Measurements from ENCODE around the gene ITGAV.
"Not testable (repeated sequence)": the region's sequence is repeated elsewhere in the genome, so short reads cannot be mapped to it uniquely, and the experiment has no call there.

ITGAV gene

DNA sequence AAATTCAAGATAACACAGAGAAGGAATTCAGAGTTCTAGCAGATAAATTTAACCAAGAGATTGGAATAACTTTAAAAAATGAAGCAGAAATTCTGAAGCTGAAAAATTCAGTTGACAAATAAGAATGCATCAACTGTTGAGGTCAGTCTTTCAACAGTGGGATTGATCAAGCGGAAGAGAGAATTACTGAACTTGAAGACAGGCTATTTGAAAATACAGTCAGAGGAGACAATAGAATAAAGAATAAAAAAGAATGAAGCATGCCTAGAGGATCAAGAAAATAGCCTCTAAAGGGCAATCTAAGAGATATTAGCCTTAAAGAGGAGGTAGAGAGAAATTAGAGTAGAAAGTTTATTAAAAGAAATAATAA is 27.7 kb upstream of the ITGAV start:
- POLR2A ChIA-PET = no interaction called here

DNA sequence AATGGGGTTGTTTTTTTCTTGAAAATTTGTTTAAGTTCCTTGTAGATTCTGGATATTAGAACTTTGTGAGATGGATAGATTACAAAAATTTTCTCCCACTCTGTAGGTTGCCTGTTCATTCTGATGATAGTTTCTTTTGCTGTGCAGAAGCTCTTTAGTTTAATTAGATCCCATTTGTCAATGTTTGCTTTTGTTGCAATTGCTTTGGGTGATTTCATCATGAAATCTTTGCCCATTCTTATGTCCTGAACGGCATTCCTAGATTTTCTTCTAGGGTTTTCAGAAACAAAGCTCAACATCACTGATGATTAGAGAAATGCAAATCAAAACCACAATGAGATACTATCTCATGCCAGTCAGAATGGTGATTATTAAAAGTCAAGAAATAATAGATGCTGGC is 21.3 kb upstream of the ITGAV start:
- TF ChIP-seq, protein P1, sequence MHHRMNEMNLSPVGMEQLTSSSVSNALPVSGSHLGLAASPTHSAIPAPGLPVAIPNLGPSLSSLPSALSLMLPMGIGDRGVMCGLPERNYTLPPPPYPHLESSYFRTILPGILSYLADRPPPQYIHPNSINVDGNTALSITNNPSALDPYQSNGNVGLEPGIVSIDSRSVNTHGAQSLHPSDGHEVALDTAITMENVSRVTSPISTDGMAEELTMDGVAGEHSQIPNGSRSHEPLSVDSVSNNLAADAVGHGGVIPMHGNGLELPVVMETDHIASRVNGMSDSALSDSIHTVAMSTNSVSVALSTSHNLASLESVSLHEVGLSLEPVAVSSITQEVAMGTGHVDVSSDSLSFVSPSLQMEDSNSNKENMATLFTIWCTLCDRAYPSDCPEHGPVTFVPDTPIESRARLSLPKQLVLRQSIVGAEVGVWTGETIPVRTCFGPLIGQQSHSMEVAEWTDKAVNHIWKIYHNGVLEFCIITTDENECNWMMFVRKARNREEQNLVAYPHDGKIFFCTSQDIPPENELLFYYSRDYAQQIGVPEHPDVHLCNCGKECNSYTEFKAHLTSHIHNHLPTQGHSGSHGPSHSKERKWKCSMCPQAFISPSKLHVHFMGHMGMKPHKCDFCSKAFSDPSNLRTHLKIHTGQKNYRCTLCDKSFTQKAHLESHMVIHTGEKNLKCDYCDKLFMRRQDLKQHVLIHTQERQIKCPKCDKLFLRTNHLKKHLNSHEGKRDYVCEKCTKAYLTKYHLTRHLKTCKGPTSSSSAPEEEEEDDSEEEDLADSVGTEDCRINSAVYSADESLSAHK (tag by site-specific recombination; IDR thresholded peaks at IDR 0.05) = peak; percentile 62
- H3K4me1 ChIP-seq (ENCODE audit: control insufficient read depth, insufficient read depth, low read length); POLR2A ChIA-PET; H3K4me3 ChIP-seq (ENCODE audit: low read depth, low read length); H3K27ac ChIP-seq (ENCODE audit: extremely low read depth, low read depth, low read length); H3K36me3 ChIP-seq (ENCODE audit: control insufficient read depth in 2 of 2, insufficient read depth in 1 of 2, low read length in 2 of 2); H3K9me3 ChIP-seq (ENCODE audit: control insufficient read depth, insufficient read depth, low read depth, low read length): not testable (repeated sequence)
- CTCF ChIA-PET = interaction anchor here (1.1 kb wide), 1 partner anchor 21 kb away, joined by 3 read pairs; the partner anchor contains the start of gene ITGAV

More for the DNA sequence above, 27.7 kb upstream of the ITGAV start:
- Histone ChIP-seq H3K36me3 (ENCODE audit: control insufficient read depth in 2 of 2, insufficient read depth in 1 of 2, low read length in 2 of 2) (no peaks in the 10 kb centered on the region), H3K4me3 (ENCODE audit: low read depth, low read length) (no peak overlapping the region), H3K4me1 (ENCODE audit: control insufficient read depth, insufficient read depth, low read length) (no peaks in the 10 kb centered on the region), H3K9me3 (ENCODE audit: control insufficient read depth, insufficient read depth, low read depth, low read length) (no peaks in the 10 kb centered on the region), H3K27ac (ENCODE audit: extremely low read depth, low read depth, low read length) (no peak overlapping the region)
- TF ChIP-seq ZNF473 (tag by site-specific recombination; IDR thresholded peaks at IDR 0.05) (no peak), TCF7L2 (IDR thresholded peaks at IDR 0.05; ENCODE audit: borderline replicate concordance, low read depth, low read length) (no peak), ZNF19 (tag by site-specific recombination; IDR thresholded peaks at IDR 0.05; ENCODE audit: low read depth) (no peak), SETDB1 (IDR thresholded peaks at IDR 0.05; ENCODE audit: insufficient read length, low read length) (peak; percentile 66), ZFHX2 (tag by site-specific recombination; conservative IDR thresholded peaks at IDR 0.05) (no peak)
- CTCF ChIA-PET = no interaction called here

DNA sequence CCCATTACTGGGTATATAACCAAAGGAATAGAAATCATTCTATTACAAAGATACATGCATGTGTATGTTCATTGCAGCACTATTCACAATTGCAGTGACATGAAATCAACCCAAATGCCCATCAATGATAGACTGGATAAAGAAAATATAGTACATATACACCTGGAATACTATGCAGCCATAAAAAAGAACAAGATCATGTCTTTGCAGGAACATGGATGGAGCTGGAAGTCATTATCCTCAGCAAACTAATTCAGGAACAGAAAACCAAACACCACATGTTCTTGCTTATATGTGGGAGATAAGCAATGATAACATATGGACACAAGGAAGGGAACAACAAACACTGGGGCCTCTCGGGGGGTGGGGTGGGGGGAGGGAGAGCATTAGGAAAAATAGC is 20.7 kb upstream of the ITGAV start:
- not testable (repeated sequence) for H3K36me3 ChIP-seq (ENCODE audit: control insufficient read depth in 2 of 2, insufficient read depth in 1 of 2, low read length in 2 of 2); H3K27ac ChIP-seq (ENCODE audit: extremely low read depth, low read depth, low read length); H3K9me3 ChIP-seq (ENCODE audit: control insufficient read depth, insufficient read depth, low read depth, low read length); H3K4me1 ChIP-seq (ENCODE audit: control insufficient read depth, insufficient read depth, low read length); H3K4me3 ChIP-seq (ENCODE audit: low read depth, low read length)
- CTCF ChIA-PET = interaction anchor here (1.1 kb wide), 1 partner anchor 21 kb away, joined by 3 read pairs; the partner anchor contains the start of gene ITGAV
- TF ChIP-seq ZNF146 (tag by site-specific recombination; IDR thresholded peaks at IDR 0.05) = peak; percentile 93
- POLR2A ChIA-PET = interaction anchor here (2.3 kb wide), 1 partner anchor 20 kb away, joined by 40 read pairs; the partner anchor contains the start of gene ITGAV

DNA sequence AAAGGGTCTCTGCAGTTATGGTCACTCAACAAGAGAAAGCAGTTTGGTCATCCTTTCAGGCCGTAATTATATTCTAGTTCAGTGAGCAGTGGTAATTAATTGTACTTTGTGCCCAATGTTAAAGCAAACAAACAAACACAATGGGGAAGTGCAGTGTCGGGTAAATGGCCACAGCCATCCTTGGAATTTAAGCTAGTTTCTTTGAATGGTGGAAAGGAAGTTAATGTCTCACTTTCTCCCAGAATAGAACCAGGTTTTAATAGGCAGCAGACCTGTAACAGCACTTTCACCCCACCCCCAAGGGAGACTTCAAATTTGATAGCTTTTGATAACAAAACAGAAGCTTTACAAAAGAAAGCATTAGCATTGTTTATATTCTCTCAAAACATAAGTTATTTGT is 20.0 kb upstream of the ITGAV start:
- CTCF ChIA-PET = interaction anchor here (0.6 to 2.0 kb wide), 5 partner anchors 14 to 1011 kb away, joined by 3 to 5 read pairs (median 3); partner anchors contain the start of gene ITGAV
- TF ChIP-seq GLIS1 (tag by site-specific recombination; IDR thresholded peaks at IDR 0.05) = 0 out of 2 replicates have a peak, but pooled peaks have one; percentile 6
- no peak for TF ChIP-seq ZNF335 (tag by site-specific recombination; conservative IDR thresholded peaks at IDR 0.05)
- POLR2A ChIA-PET = interaction anchor here (1.1 to 2.3 kb wide), 4 partner anchors 15 to 84 kb away, joined by 3 to 40 read pairs (median 4); partner anchors contain the start of genes ITGAV and ZC3H15

DNA sequence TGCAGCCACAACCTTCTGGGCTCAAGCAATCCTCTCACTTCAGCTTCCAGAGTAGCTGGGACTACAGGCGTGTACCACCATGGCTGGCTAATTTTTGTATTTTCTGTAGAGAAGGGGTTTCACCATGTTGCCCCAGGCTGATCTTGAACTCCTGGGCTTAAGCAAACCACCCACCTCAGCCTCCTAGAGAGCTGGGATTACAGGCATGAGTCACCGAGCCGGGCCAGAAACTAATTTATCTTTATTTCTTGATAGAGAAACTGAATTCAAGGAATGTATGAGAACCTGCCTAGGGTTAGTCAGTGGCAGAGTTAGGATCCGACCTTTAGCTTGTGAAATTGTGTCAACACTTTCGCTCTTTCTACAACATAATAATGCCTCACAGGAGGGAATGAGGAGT is 19.3 kb upstream of the ITGAV start:
- Histone ChIP-seq H3K4me1 (ENCODE audit: control insufficient read depth, insufficient read depth, low read length) (peaks cover 13% of the 10 kb centered on the region), H3K36me3 (ENCODE audit: control insufficient read depth in 2 of 2, insufficient read depth in 1 of 2, low read length in 2 of 2) (no peaks in the 10 kb centered on the region), H3K27ac (ENCODE audit: extremely low read depth, low read depth, low read length) (peak overlapping the region; percentile 49), H3K4me3 (ENCODE audit: low read depth, low read length) (no peak overlapping the region), H3K9me3 (ENCODE audit: control insufficient read depth, insufficient read depth, low read depth, low read length) (no peaks in the 10 kb centered on the region)
- ChIA-PET CTCF (interaction anchor here (0.6 to 2.0 kb wide), 5 partner anchors 11 to 1010 kb away, joined by 3 to 5 read pairs (median 3); no protein-coding TSS in a partner anchor), POLR2A (interaction anchor here (0.5 to 2.3 kb wide), 5 partner anchors 16 to 151 kb away, joined by 3 to 40 read pairs (median 3); partner anchors contain the start of genes ITGAV and ZC3H15)
- TF ChIP-seq MEIS1 (CRISPR knock-in tag; IDR thresholded peaks at IDR 0.05; ENCODE audit: borderline replicate concordance) (peak; percentile 18; the same call in 1 of the 2 replicates), ZNF157 (tag by site-specific recombination; IDR thresholded peaks at IDR 0.05) (no peak), ZEB2 (tag by site-specific recombination; IDR thresholded peaks at IDR 0.05) (no peak), ZNF366 (tag by site-specific recombination; conservative IDR thresholded peaks at IDR 0.05) (0 out of 2 replicates have a peak, but pooled peaks have one; percentile 23), BCL6B (tag by site-specific recombination; IDR thresholded peaks at IDR 0.05) (peak; percentile 79), ZNF560 (tag by site-specific recombination; IDR thresholded peaks at IDR 0.05; ENCODE audit: borderline replicate concordance) (no peak), ZNF610 (tag by site-specific recombination; IDR thresholded peaks at IDR 0.05; ENCODE audit: borderline replicate concordance) (no peak), ZNF513 (tag by site-specific recombination; IDR thresholded peaks at IDR 0.05) (no peak), ZNF76 (tag by site-specific recombination; IDR thresholded peaks at IDR 0.05; ENCODE audit: borderline replicate concordance, low read depth) (no peak)

More for the DNA sequence above, 20.0 kb upstream of the ITGAV start:
- Histone ChIP-seq H3K4me1 (ENCODE audit: control insufficient read depth, insufficient read depth, low read length) (peaks cover 7% of the 10 kb centered on the region; the same call in 1 of the 2 replicates), H3K27ac (ENCODE audit: extremely low read depth, low read depth, low read length) (peak overlapping the region; percentile 49), H3K36me3 (ENCODE audit: control insufficient read depth in 2 of 2, insufficient read depth in 1 of 2, low read length in 2 of 2) (no peaks in the 10 kb centered on the region), H3K9me3 (ENCODE audit: control insufficient read depth, insufficient read depth, low read depth, low read length) (no peaks in the 10 kb centered on the region), H3K4me3 (ENCODE audit: low read depth, low read length) (no peak overlapping the region)

Measured in HEK293 (cell line).